ENCODE data around the gene GABBR2.
"Not testable (repeated sequence)": the region's sequence is repeated elsewhere in the genome, so short reads cannot be mapped to it uniquely, and the experiment has no call there.

DNA sequence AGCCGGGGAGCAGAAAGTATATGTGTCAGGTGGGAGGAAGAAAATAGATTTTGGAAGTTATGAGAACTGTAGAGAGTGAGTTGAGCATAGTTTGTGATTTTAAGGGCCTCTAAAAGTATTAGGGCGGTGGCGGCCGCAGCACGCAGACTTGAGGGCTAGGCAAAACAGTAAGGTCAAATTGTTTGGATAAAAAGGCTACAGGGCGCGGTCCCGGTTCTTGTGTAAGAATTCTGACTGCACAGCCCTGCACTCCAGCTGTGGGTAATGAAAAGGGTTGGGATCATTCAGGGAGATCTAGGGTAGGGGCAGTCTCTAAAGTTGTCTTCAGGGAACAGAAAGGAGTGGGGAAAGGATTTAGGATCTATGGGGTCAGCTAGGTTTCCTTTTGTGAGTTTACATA, 441.2 kb downstream of the GABBR2 start:
- not testable (repeated sequence) for TF ChIP-seq MAZ (CRISPR knock-in tag; conservative IDR thresholded peaks at IDR 0.05 in 1 of 2, IDR thresholded peaks at IDR 0.05 in 1 of 2); POLR3A (IDR thresholded peaks at IDR 0.05; ENCODE audit: borderline replicate concordance, extremely low read depth, insufficient read depth, insufficient read length)

Measured in K562 (cell line).